ENCODE results near the gene GLT8D2. TPM values are rescaled to one million over a fixed set of nuclear protein-coding genes. Genes with fewer than 3 reads are reported as not detected.

The GLT8D2 gene
- polyA plus RNA-seq, 2 donors, result 1.4 to 1.6 TPM

DNA sequence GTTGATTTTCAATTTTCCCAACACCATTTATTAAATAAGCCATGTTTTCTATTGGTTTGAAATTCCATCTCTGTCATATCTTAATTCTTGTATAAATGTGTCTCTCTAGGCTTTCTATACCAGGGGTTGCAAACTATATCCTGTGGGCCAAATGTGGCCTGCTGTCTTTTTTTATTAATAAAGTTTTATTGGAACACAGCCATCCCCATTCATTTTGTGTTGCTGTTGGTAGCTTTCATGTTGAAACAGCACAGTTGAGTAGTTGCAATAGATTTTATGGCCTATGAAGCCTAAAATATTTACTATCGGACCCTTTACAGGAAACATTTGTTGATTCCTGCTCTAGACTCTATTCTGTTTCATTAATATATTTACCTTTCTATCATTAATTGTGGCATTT is 23.7 kb upstream of the GLT8D2 start:
- Histone ChIP-seq H3K4me3 (ENCODE audit: low read depth in 1 of 2, low read length in 2 of 2) (no peak overlapping the region), H3K27ac (ENCODE audit: low read depth in 2 of 2, low read length in 1 of 2) (no peak overlapping the region), H3K9me3 (ENCODE audit: control insufficient read depth in 2 of 2, insufficient read depth in 1 of 2, low read depth in 1 of 2, low read length in 1 of 2) (no peaks in the 10 kb centered on the region), H3K4me1 (ENCODE audit: control insufficient read depth in 2 of 2, insufficient read depth in 2 of 2, low read length in 1 of 2) (no peaks in the 10 kb centered on the region), H3K36me3 (ENCODE audit: control insufficient read depth in 2 of 2, insufficient read depth in 2 of 2, low read length in 1 of 2) (no peaks in the 10 kb centered on the region), H3K27me3 (ENCODE audit: control insufficient read depth in 1 of 2, insufficient read depth in 2 of 2, low read length in 2 of 2) (no peaks in the 10 kb centered on the region)
- WGBS, 2 donors, result 98 to 100% methylated on average over 1 of the region's 1 CpG

DNA sequence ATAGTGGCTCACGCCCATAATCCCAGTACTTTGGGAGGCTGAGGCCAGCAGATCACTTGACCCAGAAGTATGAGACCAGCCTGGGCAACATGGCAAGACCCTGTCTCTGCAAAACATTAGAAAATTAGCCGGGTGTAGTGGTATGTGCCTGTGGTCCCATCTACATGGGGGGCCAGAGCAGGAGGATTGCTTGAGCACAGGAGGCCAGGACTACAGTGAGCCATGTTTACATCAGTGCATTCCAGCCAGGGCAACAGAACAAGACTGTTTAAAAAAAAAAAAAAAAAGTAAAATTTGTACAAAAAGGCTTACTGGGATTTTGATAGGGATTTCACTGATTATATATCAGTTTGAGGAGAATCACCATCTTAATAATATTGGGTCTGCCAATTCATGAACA is 22.1 kb upstream of the GLT8D2 start:
- H3K9me3 ChIP-seq (ENCODE audit: control insufficient read depth in 2 of 2, insufficient read depth in 1 of 2, low read depth in 1 of 2, low read length in 1 of 2), result no peaks in the 10 kb centered on the region
- 92 to 94% methylated on average over 2 of the region's 2 CpGs for WGBS, 2 donors
- no peaks in the 10 kb centered on the region for H3K4me1 ChIP-seq (ENCODE audit: control insufficient read depth in 2 of 2, insufficient read depth in 2 of 2, low read length in 1 of 2)
- no peak overlapping the region for H3K27ac ChIP-seq (ENCODE audit: low read depth in 2 of 2, low read length in 1 of 2)
- H3K4me3 ChIP-seq (ENCODE audit: low read depth in 1 of 2, low read length in 2 of 2), result no peak overlapping the region
- H3K27me3 ChIP-seq (ENCODE audit: control insufficient read depth in 1 of 2, insufficient read depth in 2 of 2, low read length in 2 of 2), result no peaks in the 10 kb centered on the region
- no peaks in the 10 kb centered on the region for H3K36me3 ChIP-seq (ENCODE audit: control insufficient read depth in 2 of 2, insufficient read depth in 2 of 2, low read length in 1 of 2)

DNA sequence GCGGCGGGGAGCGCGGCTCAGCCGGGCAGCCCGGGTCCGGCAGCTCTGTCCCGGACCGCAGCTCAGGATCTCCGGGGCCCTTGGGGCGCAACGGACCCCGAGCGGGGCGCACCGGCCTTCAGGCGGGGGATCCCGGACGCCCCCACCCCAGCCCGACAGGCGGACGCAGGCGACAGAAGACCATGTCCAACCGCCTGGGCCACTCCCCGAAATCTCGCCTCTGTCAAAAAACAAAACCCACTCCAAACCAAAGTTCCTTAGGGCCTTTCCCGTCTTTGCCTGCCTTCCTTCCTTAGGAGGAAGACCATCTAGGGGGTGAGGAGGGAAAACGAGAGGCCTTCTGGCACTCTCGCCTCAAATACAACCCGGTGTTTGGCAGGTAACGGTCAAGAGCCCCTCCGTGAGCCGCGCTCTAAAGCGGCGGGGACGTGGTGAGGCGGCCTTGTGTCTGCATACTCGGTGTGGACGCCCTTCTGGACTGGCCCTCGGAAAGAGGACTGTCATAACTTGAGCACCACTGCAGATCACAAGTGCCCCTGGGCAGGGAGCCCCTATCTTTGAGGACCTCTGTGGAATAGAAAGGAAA is 14.9 kb upstream of the GLT8D2 start:
- 1 to 2% methylated on average over 32 to 41 of the region's 41 CpGs for WGBS, 2 donors
- H3K27ac ChIP-seq (ENCODE audit: low read depth in 2 of 2, low read length in 1 of 2), result peak overlapping the region; percentile 89 to 91
- H3K27me3 ChIP-seq (ENCODE audit: control insufficient read depth in 1 of 2, insufficient read depth in 2 of 2, low read length in 2 of 2), result no peaks in the 10 kb centered on the region
- peaks cover 0 to 2% of the 10 kb centered on the region in 2 donors for H3K36me3 ChIP-seq (ENCODE audit: control insufficient read depth in 2 of 2, insufficient read depth in 2 of 2, low read length in 1 of 2)
- no peaks in the 10 kb centered on the region for H3K9me3 ChIP-seq (ENCODE audit: control insufficient read depth in 2 of 2, insufficient read depth in 1 of 2, low read depth in 1 of 2, low read length in 1 of 2)
- H3K4me1 ChIP-seq (ENCODE audit: control insufficient read depth in 2 of 2, insufficient read depth in 2 of 2, low read length in 1 of 2), result peaks cover 0 to 2% of the 10 kb centered on the region in 2 donors
- H3K4me3 ChIP-seq (ENCODE audit: low read depth in 1 of 2, low read length in 2 of 2), result peak overlapping the region; percentile 92 to 98

DNA sequence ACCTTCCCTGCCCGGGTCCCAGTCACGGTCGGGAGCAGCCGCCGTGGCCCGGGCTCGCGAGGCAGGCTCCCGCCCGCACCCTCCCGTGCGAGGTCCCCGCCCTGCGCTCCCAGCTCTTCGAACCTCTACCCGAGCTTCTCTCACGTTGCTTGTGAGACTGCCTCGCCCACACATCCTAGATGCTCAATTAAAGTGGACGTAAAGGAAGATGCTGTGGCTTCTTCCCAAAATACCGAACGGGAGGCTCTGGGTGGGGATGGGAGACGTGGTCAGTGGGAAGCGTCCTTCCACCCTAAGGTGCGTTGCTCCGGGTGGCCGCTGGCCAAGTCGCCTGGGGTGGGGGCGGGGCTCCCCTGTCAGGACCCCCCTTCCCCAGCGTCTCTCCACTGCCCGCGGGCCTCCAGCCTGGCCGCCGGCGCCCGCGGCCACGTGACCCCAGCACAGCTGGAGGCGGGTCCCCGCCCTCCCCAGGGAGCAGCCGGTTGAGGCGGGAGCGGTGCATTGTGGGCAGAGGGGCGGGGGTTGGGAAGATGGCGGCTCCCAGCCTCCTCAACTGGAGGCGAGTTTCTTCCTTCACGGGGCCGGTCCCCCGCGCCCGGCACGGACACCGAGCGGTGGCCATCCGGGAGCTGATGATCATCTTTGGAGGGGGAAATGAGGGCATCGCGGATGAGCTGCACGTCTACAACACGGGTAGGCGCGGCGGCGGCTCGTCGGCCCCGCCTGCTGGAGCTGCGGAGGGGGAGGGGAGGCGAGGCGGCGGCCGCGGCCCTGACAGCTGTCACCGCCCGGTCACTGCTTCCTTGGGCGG is 14.2 kb upstream of the GLT8D2 start, which contains the start of gene HCFC2:
Gene HCFC2 (plus strand): TSS at position 501 of the 811 bp plus-strand sequence. CDS start 30 bp downstream, at position 531.
- peaks cover 0 to 2% of the 10 kb centered on the region in 2 donors for H3K4me1 ChIP-seq (ENCODE audit: control insufficient read depth in 2 of 2, insufficient read depth in 2 of 2, low read length in 1 of 2)

DNA sequence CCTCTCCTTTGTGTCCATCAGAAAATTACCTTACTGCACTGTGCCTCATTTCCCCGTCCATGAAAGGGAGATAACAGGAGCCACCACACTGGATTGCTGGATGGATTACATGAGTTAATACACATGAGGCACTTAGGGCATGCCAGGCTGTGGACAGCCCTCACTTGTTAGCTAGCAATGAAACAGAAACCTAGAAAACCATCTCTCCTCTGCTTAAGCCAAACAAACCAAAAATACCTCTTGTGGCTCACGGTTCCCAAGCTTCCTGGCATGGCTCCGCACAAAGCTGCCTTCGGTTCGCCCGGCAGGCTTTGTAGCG is 13.7 kb upstream of the GLT8D2 start:
- peaks cover 0 to 2% of the 10 kb centered on the region in 2 donors for H3K36me3 ChIP-seq (ENCODE audit: control insufficient read depth in 2 of 2, insufficient read depth in 2 of 2, low read length in 1 of 2)
- H3K4me1 ChIP-seq (ENCODE audit: control insufficient read depth in 2 of 2, insufficient read depth in 2 of 2, low read length in 1 of 2), result peaks cover 0 to 2% of the 10 kb centered on the region in 2 donors
- H3K4me3 ChIP-seq (ENCODE audit: low read depth in 1 of 2, low read length in 2 of 2), result peak overlapping the region; percentile 92 to 98
- H3K9me3 ChIP-seq (ENCODE audit: control insufficient read depth in 2 of 2, insufficient read depth in 1 of 2, low read depth in 1 of 2, low read length in 1 of 2), result no peaks in the 10 kb centered on the region
- no peaks in the 10 kb centered on the region for H3K27me3 ChIP-seq (ENCODE audit: control insufficient read depth in 1 of 2, insufficient read depth in 2 of 2, low read length in 2 of 2)
- 1% methylated on average over 7 of the region's 7 CpGs for WGBS, 2 donors
- peak overlapping the region; percentile 89 to 91 for H3K27ac ChIP-seq (ENCODE audit: low read depth in 2 of 2, low read length in 1 of 2)

More for the DNA sequence above, 14.2 kb upstream of the GLT8D2 start, which contains the start of gene HCFC2:
- Histone ChIP-seq H3K4me3 (ENCODE audit: low read depth in 1 of 2, low read length in 2 of 2) (peak within 1 kb of the TSS; percentile 92 to 98), H3K36me3 (ENCODE audit: control insufficient read depth in 2 of 2, insufficient read depth in 2 of 2, low read length in 1 of 2) (peaks cover 0 to 2% of the 10 kb centered on the region in 2 donors), H3K9me3 (ENCODE audit: control insufficient read depth in 2 of 2, insufficient read depth in 1 of 2, low read depth in 1 of 2, low read length in 1 of 2) (no peaks in the 10 kb centered on the region), H3K27ac (ENCODE audit: low read depth in 2 of 2, low read length in 1 of 2) (peak within 1 kb of the TSS; percentile 89 to 91), H3K27me3 (ENCODE audit: control insufficient read depth in 1 of 2, insufficient read depth in 2 of 2, low read length in 2 of 2) (no peaks in the 10 kb centered on the region)
- WGBS, 2 donors, result 0% methylated on average over 66 to 74 of the region's 74 CpGs

DNA sequence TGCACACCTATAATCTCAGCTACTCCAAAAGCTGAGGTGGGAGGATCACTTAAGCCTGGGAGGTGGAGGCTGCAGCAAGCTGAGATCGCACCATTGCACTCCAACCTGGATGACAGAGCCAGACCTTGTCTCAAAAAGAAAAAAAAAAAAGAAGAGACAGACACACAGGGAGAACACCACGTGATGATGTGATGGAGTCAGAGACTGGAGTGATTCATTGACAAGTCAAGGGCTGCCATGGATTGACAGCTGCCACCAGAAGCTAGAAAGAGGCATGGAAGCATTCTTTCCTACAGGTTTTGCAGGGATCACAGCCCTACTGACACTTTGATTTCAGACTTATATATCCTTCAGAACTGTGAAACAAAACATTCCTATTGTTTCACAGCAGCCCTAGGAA is 10.8 kb upstream of the GLT8D2 start:
- 61 to 64% methylated on average over 2 of the region's 2 CpGs for WGBS, 2 donors

DNA sequence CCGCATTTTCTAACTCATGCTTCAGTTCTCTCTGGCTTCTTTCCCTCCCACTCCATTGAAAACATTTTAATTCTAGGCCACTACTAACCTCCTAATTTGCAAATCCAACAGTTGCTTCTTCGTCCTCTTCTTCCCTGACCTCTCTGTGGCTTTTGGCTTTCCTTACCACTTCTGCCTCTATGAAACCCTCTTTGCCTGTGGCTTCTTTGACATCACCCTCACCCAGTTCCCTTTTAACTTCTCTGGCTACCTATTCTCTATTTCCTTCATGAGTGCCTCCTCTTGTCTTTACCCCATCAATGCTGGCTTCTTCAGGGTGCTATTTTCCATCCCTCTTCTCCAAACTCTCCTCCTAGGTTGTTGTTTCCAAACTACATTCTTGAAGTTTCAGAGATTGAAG is 10.0 kb upstream of the GLT8D2 start:
- Histone ChIP-seq H3K27me3 (ENCODE audit: control insufficient read depth in 1 of 2, insufficient read depth in 2 of 2, low read length in 2 of 2) (no peaks in the 10 kb centered on the region), H3K27ac (ENCODE audit: low read depth in 2 of 2, low read length in 1 of 2) (no peak overlapping the region), H3K4me3 (ENCODE audit: low read depth in 1 of 2, low read length in 2 of 2) (no peak overlapping the region), H3K4me1 (ENCODE audit: control insufficient read depth in 2 of 2, insufficient read depth in 2 of 2, low read length in 1 of 2) (peaks cover 0 to 2% of the 10 kb centered on the region in 2 donors), H3K36me3 (ENCODE audit: control insufficient read depth in 2 of 2, insufficient read depth in 2 of 2, low read length in 1 of 2) (no peaks in the 10 kb centered on the region), H3K9me3 (ENCODE audit: control insufficient read depth in 2 of 2, insufficient read depth in 1 of 2, low read depth in 1 of 2, low read length in 1 of 2) (no peaks in the 10 kb centered on the region)
- 71 to 80% methylated on average over 2 of the region's 2 CpGs for WGBS, 2 donors

More for the DNA sequence above, 10.8 kb upstream of the GLT8D2 start:
- Histone ChIP-seq H3K4me3 (ENCODE audit: low read depth in 1 of 2, low read length in 2 of 2) (no peak overlapping the region), H3K36me3 (ENCODE audit: control insufficient read depth in 2 of 2, insufficient read depth in 2 of 2, low read length in 1 of 2) (no peaks in the 10 kb centered on the region), H3K9me3 (ENCODE audit: control insufficient read depth in 2 of 2, insufficient read depth in 1 of 2, low read depth in 1 of 2, low read length in 1 of 2) (no peaks in the 10 kb centered on the region), H3K27ac (ENCODE audit: low read depth in 2 of 2, low read length in 1 of 2) (no peak overlapping the region), H3K27me3 (ENCODE audit: control insufficient read depth in 1 of 2, insufficient read depth in 2 of 2, low read length in 2 of 2) (no peaks in the 10 kb centered on the region), H3K4me1 (ENCODE audit: control insufficient read depth in 2 of 2, insufficient read depth in 2 of 2, low read length in 1 of 2) (peaks cover 0 to 2% of the 10 kb centered on the region in 2 donors)

DNA sequence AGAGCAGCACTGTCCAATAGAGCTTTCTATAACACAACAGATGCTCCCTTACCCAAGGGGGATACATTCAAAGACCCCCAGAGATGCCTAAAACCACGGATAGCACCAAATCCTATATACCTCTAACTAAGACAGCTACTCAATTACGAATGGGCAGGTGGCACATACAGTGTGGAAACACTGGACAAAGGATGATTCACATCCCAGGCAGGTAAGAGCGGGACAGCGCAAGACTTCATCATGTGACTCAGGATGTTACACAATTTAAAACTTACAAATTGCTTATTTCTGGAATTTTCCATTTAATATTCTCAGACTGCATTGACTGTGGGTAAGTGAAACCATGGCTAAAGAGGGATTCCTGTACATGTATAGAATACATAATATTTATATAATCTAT is 8.8 kb upstream of the GLT8D2 start:
- Histone ChIP-seq H3K36me3 (ENCODE audit: control insufficient read depth in 2 of 2, insufficient read depth in 2 of 2, low read length in 1 of 2) (no peaks in the 10 kb centered on the region), H3K4me3 (ENCODE audit: low read depth in 1 of 2, low read length in 2 of 2) (no peak overlapping the region), H3K4me1 (ENCODE audit: control insufficient read depth in 2 of 2, insufficient read depth in 2 of 2, low read length in 1 of 2) (peaks cover 0 to 2% of the 10 kb centered on the region in 2 donors), H3K27me3 (ENCODE audit: control insufficient read depth in 1 of 2, insufficient read depth in 2 of 2, low read length in 2 of 2) (no peaks in the 10 kb centered on the region), H3K27ac (ENCODE audit: low read depth in 2 of 2, low read length in 1 of 2) (no peak overlapping the region), H3K9me3 (ENCODE audit: control insufficient read depth in 2 of 2, insufficient read depth in 1 of 2, low read depth in 1 of 2, low read length in 1 of 2) (no peaks in the 10 kb centered on the region)
- WGBS, 2 donors, result 58 to 67% methylated on average over 4 of the region's 4 CpGs

DNA sequence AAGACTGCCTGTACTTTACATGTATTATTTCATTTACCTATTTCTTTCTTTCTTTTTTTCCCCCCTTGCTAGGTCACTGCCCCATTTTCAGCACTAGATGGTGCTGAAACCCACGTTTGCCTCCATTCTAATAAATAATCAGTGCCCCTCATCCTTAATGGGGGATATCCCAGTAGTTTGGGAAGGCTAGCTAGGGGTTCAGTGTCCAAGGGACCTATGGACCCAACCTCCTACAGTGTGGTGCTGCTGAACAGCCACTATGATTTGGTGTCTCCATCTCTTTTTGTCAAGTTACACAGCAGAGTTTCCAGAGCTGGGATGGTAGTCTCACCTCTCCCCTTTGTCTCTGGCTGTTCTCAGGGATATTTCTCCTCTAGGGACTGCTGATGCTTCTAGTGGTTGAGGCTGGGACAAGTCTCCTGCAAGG is 7.8 kb upstream of the GLT8D2 start:
- H3K9me3 ChIP-seq (ENCODE audit: control insufficient read depth in 2 of 2, insufficient read depth in 1 of 2, low read depth in 1 of 2, low read length in 1 of 2), result no peaks in the 10 kb centered on the region
- no peaks in the 10 kb centered on the region for H3K27me3 ChIP-seq (ENCODE audit: control insufficient read depth in 1 of 2, insufficient read depth in 2 of 2, low read length in 2 of 2)
- no peak overlapping the region for H3K27ac ChIP-seq (ENCODE audit: low read depth in 2 of 2, low read length in 1 of 2)
- no peaks in the 10 kb centered on the region for H3K4me1 ChIP-seq (ENCODE audit: control insufficient read depth in 2 of 2, insufficient read depth in 2 of 2, low read length in 1 of 2)
- no peaks in the 10 kb centered on the region for H3K36me3 ChIP-seq (ENCODE audit: control insufficient read depth in 2 of 2, insufficient read depth in 2 of 2, low read length in 1 of 2)
- no peak overlapping the region for H3K4me3 ChIP-seq (ENCODE audit: low read depth in 1 of 2, low read length in 2 of 2)
- WGBS, 2 donors, result 2 to 4% methylated on average over 1 of the region's 1 CpG
